GM12865 (cell line): ENCODE results near the gene CCDC106.

Experiments used
- DNase-seq: peaks from one replicate; pipeline ENCODE4 v3.0.0; 2010; ENCODE audit warnings: low read depth
- H3K4me3 ChIP-seq: 2 replicates; pipeline ENCODE4 v1.5.1; 2011; ENCODE audit warnings: mild to moderate bottlenecking, low read depth, low read length, control low read depth
- TF ChIP-seq, protein P1 (sequence below): IDR thresholded peaks from 2 replicates; pipeline ENCODE4 v1.5.1; 2011; ENCODE audit warnings: low read length, control low read depth, low read depth, inconsistent platforms; ENCODE audit not compliant: insufficient read depth; ENCODE audit errors: missing control alignments

CCDC106 gene

DNA sequence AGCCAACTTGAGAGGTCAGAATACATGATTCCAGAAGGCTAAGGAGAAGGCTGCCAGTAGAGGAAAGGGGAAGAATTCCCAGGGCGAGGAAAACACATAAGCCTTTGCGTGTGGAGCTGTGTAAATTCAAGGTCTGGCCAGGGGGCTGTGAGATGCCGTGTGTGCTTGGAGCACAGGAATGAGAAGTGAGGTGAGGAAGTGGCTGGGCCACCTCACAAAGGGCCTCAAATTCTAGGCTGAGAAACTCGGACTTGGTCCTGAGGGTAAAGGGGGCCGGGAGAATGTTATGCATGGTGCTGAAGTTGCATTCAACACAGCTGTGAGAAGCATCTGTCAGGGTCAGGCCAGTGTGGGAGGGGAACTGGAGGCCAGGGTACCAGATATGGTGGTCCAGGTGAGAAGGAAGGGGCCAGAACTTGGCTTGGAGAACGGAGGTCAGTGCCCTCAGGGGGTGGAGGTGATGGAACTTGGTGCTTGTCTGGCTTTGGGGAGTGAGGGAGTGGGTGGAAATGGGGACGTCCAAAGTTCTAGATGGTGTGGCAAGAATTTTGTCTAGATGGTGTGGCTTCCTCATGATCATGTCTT is 12.1 kb upstream of the CCDC106 start:
- peak overlapping the region; percentile 67 for H3K4me3 ChIP-seq
- TF ChIP-seq, protein P1, sequence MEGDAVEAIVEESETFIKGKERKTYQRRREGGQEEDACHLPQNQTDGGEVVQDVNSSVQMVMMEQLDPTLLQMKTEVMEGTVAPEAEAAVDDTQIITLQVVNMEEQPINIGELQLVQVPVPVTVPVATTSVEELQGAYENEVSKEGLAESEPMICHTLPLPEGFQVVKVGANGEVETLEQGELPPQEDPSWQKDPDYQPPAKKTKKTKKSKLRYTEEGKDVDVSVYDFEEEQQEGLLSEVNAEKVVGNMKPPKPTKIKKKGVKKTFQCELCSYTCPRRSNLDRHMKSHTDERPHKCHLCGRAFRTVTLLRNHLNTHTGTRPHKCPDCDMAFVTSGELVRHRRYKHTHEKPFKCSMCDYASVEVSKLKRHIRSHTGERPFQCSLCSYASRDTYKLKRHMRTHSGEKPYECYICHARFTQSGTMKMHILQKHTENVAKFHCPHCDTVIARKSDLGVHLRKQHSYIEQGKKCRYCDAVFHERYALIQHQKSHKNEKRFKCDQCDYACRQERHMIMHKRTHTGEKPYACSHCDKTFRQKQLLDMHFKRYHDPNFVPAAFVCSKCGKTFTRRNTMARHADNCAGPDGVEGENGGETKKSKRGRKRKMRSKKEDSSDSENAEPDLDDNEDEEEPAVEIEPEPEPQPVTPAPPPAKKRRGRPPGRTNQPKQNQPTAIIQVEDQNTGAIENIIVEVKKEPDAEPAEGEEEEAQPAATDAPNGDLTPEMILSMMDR = no peak
- DNase-seq = no peak

DNA sequence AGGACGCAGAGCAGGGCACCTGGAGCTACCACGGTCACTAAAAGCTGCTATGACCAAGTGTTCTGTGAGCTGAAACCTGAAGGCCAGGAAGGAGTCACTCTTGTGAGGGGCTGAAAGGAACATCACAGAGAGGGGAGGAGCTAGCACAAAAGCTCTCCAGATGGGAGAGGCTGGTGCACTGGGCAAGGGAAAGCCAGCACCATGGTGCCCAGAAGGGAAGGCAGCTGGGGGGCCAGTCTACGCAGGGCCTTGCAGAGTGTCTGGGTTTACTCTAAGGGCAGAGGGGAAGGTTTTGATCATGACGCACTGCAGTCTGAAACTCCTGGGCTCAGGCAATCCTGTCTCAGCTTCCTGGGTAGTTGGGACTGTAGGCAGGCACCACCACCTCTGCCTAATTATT is 11.3 kb upstream of the CCDC106 start:
- H3K4me3 ChIP-seq = no peak overlapping the region

DNA sequence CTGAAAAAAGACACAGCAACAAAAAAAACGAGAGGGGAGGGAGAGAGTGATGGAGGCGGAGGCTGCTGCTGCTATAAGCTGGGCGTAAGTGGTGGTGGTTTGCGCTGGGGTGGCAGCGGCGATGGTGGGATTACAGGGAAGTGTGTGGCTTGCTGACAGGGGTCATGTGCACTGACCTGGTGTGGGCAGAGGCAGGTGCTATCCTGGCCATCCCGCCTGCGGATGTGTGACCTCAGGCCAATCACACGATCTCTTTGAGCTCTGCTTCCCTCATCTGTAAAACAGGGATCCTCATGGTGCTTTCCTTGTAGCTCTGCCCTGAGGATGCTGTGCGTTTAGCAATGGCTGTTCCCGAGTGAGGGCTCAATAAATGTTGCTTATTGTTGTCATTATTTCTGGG is 10.5 kb upstream of the CCDC106 start:
- DNase-seq = no peak
- TF ChIP-seq, protein P1 = no peak
- H3K4me3 ChIP-seq = no peak overlapping the region

More for the DNA sequence above, 11.3 kb upstream of the CCDC106 start:
- TF ChIP-seq, protein P1 = no peak
- DNase-seq = no peak

DNA sequence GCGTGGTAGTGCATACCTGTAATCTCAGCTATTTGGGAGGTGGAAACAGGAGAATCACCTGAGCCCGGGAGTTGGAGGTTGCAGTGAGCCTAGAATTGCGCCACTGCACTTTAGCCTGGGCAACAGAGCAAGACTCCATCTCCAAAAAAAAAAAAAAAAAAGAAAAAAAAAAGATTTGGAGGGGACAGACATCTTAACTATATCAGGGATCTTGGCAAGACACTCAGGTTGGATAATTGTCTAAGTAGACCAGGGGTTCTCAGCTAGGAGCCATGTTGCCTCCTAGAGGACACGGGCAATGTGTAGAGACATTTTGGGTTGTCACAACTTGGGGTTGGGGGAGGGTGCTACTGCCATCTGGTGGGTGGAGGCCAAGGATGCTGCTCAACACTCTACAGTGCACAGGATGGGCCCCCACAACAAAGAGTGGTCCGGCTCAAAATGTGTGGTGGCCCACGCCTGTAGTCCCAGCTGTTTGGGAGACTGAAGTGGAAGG is 9.1 kb upstream of the CCDC106 start:
- peak; percentile 78 for DNase-seq
- H3K4me3 ChIP-seq = no peak overlapping the region
- TF ChIP-seq, protein P1 = peak; percentile 60

DNA sequence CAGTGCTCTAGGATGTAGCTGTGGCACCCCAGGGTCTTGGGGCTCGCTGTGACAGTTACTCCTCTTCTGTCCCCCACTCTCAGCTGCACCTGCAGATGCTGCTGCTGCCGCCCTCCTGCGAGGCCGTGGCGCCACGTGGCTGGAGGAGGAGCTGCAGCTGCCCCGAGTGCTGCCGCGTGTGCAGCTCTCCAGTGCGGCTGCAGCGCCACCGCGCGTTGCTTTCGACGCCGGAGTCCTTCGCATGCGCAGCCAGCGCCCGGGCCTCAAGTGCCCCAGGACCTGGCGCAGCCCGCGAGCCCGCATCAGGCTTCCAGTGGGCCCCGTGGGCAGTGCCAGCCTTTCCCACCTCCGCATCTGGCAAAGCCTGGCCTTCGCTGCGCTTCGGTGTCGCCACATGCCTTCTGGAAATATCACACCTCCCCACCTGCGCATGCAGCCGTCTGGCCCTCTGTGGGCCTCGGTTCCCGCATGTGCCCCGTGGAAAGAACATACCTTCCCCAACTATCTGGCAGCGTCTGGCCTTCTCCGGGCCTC is 7.9 kb upstream of the CCDC106 start:
- H3K4me3 ChIP-seq = peak overlapping the region; percentile 92
- TF ChIP-seq, protein P1 = peak; percentile 80
- peak; percentile 95 for DNase-seq

DNA sequence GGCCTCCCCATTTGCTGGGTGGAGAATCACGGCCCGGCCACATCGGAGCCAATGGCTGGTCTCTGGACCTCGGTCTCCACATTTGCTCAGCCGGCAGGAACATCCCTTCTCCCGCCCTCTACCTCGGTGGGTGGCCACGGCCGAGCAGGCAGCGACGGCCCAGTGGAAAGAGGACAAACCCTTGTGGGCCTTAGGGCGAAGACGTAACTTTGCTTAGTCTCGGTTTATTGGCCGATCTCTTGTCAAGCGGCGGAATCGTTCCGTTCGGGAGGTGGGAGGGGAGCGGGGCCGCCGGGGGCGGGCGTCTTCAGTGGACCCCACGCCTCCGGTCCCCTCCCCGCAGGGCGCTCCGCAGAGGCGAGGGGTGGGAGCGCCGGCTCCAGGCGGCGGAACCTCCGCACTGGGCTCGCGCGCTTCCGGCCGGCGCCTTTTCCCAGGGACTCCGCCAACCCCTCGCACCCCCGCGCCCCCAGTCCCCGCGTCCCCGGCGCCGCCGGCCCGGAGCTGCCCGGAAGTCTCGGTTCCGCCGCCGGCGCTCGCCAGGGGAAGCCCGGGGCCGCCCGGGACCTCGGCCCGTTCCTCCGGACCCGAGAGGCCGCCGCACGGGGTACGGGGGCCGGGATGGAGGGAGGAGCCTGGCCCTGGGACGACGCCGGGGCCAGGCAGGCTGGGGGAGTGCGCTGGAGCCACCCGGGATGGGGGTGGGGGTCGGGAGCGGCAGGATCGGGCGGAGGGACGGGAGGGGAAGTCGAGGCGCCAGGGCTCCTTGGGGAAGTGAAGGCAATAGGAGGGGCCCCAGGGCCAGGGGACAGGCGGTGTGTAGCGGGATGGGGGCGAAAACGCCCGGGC is 7.2 kb upstream of the CCDC106 start, which contains the start of gene ZNF580:
ZNF580 (plus strand) TSS at position 426 of the 849 bp plus-strand sequence. CDS start 1,507 bp downstream, outside the sequence.
- TF ChIP-seq, protein P1 = no peak
- peak within 1 kb of the TSS; percentile 92 for H3K4me3 ChIP-seq
- peak; percentile 88 for DNase-seq
